ENCODE measurements around the gene CTNND2. TPM values are rescaled to one million over a fixed set of nuclear protein-coding genes. Genes with fewer than 3 reads are reported as not detected.
"Not testable (repeated sequence)": the region's sequence is repeated elsewhere in the genome, so short reads cannot be mapped to it uniquely, and the experiment has no call there.

CTNND2 gene
- total and polyA plus RNA-seq, 5 experiments from 2014 or later, result not detected

DNA sequence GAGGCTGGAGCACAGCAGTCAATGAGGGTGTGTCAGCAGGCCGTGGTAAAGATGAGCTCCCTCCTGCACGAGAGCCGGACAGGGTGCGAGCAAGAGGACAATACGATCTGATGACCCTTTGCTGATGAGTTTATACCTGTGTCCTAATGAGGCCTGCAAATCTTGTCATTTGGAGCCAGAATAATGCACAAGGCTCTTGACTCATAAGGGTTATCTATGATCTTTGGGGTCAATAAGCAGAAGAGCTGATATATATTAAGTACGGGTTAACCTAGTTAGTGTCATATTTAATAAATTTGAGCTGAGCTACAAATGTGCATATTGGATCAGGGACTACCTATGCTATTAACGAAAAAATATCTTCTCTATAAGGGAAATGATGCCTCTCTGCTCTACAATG, 46.9 kb downstream of the CTNND2 start:
- H3K9me3 Mint-ChIP-seq, result peaks cover 0 to 20% (median 8%) of the 10 kb centered on the region in 9 donors
- H3K27me3 Mint-ChIP-seq, result no peaks in the 10 kb centered on the region
- H3K27ac Mint-ChIP-seq, result no peak overlapping the region
- no peaks in the 10 kb centered on the region for H3K4me1 Mint-ChIP-seq
- ATAC-seq (no peak), DNase-seq (no peak)
- H3K36me3 Mint-ChIP-seq, result no peaks in the 10 kb centered on the region
- H3K4me3 Mint-ChIP-seq, result no peak overlapping the region
- POLR2A ChIA-PET, result no interaction called here

DNA sequence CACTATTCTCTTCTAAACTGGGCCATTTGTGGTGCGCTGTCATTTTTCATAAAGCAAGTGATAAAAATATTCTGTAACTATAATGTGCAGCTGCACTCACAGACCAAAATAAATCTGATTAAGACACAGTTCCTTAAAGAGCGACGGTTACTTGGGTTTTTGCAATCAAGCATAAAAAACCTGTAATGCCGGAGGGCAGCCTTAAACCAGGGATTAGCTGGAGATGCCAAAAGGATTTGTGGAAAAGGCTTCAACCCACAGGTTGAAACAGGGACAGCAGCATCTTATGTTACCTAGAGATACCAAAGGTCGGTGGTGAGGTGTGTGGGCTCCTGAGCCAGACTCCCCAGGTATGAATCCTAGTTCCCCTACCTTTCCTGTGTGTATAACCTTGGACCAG, 49.3 kb downstream of the CTNND2 start:
- no peaks in the 10 kb centered on the region for H3K36me3 Mint-ChIP-seq
- POLR2A ChIA-PET, result no interaction called here
- peaks cover 0 to 11% (median 0%) of the 10 kb centered on the region in 9 donors for H3K9me3 Mint-ChIP-seq
- no peak for ATAC-seq
- no peaks in the 10 kb centered on the region for H3K4me1 Mint-ChIP-seq
- DNase-seq, result no peak
- H3K27ac Mint-ChIP-seq, result no peak overlapping the region
- no peaks in the 10 kb centered on the region for H3K27me3 Mint-ChIP-seq
- H3K4me3 Mint-ChIP-seq, result no peak overlapping the region

DNA sequence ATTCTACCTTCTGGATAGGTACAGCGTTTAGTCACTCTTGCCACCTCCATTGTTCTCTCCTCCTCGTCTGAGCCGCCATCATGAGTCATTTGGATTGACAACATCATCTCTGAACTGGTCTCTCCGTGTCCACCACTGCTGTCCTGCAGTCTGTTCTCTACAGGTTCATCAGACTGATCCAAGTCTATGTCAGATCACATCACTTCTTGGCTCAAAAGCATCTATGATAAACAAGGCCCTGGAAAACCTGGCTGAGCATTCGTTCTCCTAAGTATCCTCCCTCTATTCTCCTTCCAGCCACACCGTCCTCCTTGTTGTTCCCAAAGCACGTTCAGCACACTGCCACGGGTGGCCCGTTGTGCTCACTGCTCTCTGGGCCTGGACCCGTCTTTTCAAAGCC, 50.5 kb downstream of the CTNND2 start:
- no peaks in the 10 kb centered on the region for H3K4me1 Mint-ChIP-seq
- no peak overlapping the region for H3K4me3 Mint-ChIP-seq
- H3K9me3 Mint-ChIP-seq, result peaks cover 0 to 10% (median 2%) of the 10 kb centered on the region in 9 donors
- no peak overlapping the region for H3K27ac Mint-ChIP-seq
- ATAC-seq (no peak), DNase-seq (no peak)
- H3K36me3 Mint-ChIP-seq, result no peaks in the 10 kb centered on the region
- POLR2A ChIA-PET, result no interaction called here
- no peaks in the 10 kb centered on the region for H3K27me3 Mint-ChIP-seq

DNA sequence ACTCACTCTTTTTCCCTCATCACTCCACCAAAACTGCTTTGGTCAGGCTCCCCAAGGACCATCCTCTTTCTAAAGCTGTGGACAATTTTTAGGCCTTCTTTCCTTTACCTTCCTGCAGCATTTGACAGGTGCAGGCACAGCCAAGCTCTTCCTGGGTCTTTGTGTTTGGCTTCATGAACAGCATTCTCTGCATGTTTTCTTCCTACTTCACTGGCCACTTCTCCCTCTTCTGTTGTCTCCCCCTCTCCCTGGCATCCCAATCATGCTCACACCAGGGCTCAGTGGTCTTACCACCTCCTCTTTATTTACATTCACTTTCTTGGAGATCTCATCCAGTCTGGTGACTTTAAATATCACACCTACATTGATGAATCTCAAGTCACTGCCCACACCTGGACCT, 51.1 kb downstream of the CTNND2 start:
- no peak overlapping the region for H3K27ac Mint-ChIP-seq
- H3K4me3 Mint-ChIP-seq, result no peak overlapping the region
- H3K9me3 Mint-ChIP-seq, result peaks cover 0 to 10% (median 4%) of the 10 kb centered on the region in 9 donors
- H3K27me3 Mint-ChIP-seq, result no peaks in the 10 kb centered on the region
- no peaks in the 10 kb centered on the region for H3K36me3 Mint-ChIP-seq
- POLR2A ChIA-PET, result no interaction called here
- DNase-seq, result no peak
- ATAC-seq, result no peak
- no peaks in the 10 kb centered on the region for H3K4me1 Mint-ChIP-seq

DNA sequence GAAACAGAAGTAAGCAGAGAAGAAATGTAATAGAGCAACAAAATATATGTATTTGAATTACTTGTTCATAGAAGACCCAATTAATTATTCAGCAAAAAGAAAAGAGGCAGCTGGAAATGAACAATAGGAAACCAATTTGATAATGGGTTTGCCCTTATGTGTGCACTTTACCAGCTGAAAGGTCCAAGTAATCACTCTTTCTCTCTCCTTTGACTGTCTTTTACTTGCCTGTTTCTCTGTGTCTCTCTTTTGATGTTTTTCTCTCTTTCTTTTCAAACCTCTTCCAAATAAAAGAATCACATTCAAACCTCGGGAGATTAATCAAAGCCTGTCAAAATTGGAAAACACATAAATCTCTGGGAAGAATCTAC, 51.5 kb downstream of the CTNND2 start:
- no peak overlapping the region for H3K27ac Mint-ChIP-seq
- H3K27me3 Mint-ChIP-seq, result no peaks in the 10 kb centered on the region
- DNase-seq (no peak), ATAC-seq (no peak)
- H3K4me3 Mint-ChIP-seq, result no peak overlapping the region
- H3K9me3 Mint-ChIP-seq, result peaks cover 0 to 10% (median 4%) of the 10 kb centered on the region in 9 donors
- H3K36me3 Mint-ChIP-seq, result no peaks in the 10 kb centered on the region
- POLR2A ChIA-PET, result no interaction called here
- H3K4me1 Mint-ChIP-seq, result no peaks in the 10 kb centered on the region

DNA sequence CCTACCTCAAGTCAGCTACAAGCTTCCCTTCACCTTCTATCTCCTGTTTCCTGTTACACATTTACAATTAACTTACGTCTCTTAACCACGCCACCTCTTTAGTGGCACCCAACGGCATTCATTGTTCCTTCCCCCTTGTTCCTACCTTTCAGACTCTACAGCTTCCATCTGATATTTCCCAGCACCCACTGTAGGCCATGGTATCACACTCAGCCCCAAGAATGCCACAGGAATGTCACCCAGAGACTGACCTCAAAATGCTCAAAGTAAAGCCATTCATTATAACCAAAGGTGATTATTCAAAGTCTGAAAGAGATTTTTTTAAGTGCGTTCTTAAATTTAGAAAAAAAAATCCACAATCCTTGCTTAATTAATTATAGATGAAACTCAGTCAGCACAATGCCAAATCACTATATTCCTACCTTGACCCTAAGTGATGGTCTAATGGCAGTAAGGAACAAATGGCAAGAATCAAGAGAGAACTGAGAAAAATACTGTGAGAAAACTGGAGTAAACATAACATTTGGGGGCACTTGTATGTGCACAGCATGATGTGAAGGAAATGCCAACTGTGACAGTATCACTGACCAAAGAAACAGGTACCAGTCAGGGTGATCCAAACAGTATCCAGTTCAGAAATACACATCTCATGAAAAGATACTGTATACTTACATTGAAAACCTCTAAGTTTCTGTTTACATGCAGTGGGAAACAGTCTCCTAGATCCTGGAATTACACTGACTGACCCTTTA, 52.1 kb downstream of the CTNND2 start:
- H3K4me1 Mint-ChIP-seq, result no peaks in the 10 kb centered on the region
- DNase-seq (no peak), ATAC-seq (no peak)
- no peaks in the 10 kb centered on the region for H3K27me3 Mint-ChIP-seq
- no peaks in the 10 kb centered on the region for H3K36me3 Mint-ChIP-seq
- no peak overlapping the region for H3K4me3 Mint-ChIP-seq
- no peak overlapping the region for H3K27ac Mint-ChIP-seq
- POLR2A ChIA-PET, result no interaction called here
- peaks cover 0 to 12% (median 2%) of the 10 kb centered on the region in 9 donors for H3K9me3 Mint-ChIP-seq

DNA sequence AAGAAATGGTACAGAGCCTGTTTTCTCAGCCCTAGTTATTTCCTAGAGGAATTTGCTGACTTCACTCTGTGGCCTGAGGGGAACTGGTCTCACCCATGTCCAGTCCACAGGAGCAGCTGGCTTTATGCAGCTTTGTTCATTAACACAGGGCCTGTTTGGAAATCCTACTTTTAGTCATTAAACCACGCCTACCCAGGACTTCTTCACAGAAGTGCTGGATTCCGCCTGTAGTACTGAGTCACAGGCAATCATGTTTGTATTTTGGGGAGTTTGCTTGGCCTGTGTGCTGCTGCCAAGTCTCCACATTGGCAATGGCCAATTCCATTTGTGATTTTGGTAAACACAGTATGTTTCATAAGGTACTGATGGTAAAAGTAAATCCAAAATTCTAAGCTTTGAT, 52.8 kb downstream of the CTNND2 start:
- DNase-seq, result no peak
- no peak overlapping the region for H3K4me3 Mint-ChIP-seq
- ATAC-seq, result no peak
- H3K9me3 Mint-ChIP-seq, result peaks cover 0 to 13% (median 2%) of the 10 kb centered on the region in 9 donors
- no peaks in the 10 kb centered on the region for H3K36me3 Mint-ChIP-seq
- H3K4me1 Mint-ChIP-seq, result no peaks in the 10 kb centered on the region
- H3K27ac Mint-ChIP-seq, result no peak overlapping the region
- no peaks in the 10 kb centered on the region for H3K27me3 Mint-ChIP-seq
- POLR2A ChIA-PET, result no interaction called here

DNA sequence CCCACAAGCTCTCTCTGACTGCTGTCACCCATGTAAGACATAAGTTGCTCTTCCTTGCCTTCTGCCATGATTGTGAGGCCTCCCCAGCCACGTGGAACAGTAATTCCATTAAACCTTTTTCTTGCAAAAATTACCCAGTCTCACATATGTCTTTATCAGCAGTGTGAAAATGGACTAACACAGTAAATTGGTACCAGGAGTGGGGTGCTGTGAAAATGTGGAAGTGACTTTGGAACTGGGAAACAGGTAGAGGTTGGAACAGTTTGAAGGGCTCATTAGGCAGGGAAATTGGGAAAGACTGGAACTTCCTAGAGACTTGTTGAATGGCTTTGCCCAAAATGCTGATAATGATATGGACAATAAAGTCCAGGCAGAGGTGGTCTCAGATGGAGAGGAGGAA, 75.7 kb downstream of the CTNND2 start:
- H3K27me3 Mint-ChIP-seq, H3K4me1 Mint-ChIP-seq, H3K4me3 Mint-ChIP-seq, DNase-seq, POLR2A ChIA-PET, H3K27ac Mint-ChIP-seq, ATAC-seq: not testable (repeated sequence)
- Mint-ChIP-seq H3K9me3 (peaks cover 12 to 54% (median 29%) of the 10 kb centered on the region in 9 donors), H3K36me3 (peaks cover 0 to 16% (median 0%) of the 10 kb centered on the region in 3 donors)

DNA sequence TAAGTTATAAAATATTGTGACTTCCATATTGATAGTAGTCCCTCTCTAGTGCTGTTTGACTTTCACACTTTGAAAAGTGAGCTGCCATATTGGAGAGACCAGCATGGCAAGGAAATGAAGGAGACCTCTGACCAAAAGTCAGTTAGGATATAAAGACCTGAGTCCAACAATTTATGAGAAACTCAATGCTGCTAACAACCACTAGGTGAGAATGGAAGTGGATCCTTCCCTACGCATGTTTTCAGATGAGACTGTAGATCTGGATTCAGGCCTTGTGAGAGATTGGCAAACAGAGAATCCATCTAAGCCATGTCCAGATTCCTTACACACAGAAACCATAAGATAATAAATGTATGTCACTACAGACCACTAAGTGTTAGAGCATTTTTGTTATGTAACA, 81.6 kb downstream of the CTNND2 start:
- Mint-ChIP-seq H3K9me3 (peaks cover 6 to 29% (median 10%) of the 10 kb centered on the region in 9 donors), H3K27ac (no peak overlapping the region), H3K36me3 (peaks cover 0 to 8% (median 0%) of the 10 kb centered on the region in 3 donors), H3K4me3 (no peak overlapping the region), H3K4me1 (no peaks in the 10 kb centered on the region), H3K27me3 (no peaks in the 10 kb centered on the region)
- POLR2A ChIA-PET, result no interaction called here
- ATAC-seq (no peak), DNase-seq (no peak)

DNA sequence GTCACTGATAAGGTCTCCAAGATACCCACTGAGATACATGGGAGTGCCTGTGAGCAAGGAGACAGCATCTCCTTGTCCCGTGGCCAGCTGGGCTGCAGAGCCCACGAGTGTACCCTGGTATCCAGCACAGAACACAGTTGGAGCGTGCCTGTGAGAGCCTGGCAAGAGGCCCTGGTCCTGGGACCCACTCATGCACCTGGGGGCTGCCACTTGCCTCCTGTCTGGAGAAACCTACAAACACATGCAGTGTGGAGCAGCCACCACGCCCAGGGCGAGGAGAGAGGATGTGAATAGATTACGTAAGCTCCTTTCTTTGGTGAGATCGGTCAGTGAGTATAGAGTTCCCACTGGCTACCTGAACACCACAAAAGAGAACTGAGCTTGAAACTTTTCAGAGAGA, 88.3 kb downstream of the CTNND2 start:
- no peaks in the 10 kb centered on the region for H3K4me1 Mint-ChIP-seq

DNA sequence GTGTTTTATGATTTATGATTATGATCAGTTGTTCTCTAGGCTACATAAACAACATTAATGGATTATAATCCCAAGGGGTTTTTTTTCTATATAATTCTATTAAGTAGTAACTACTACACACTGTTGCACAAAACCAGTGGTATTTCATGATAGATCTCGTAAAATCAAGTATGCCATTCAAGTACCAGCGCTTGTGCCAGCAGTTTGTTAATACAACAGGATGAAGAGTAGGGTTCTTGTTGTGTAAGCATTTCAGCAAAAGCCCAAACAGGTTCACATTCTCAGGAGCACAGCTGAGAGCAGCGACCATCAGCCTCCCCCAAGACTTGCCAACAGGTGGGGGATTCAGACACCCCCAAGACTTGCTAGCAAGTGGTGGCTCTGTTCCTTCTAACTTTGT, 88.8 kb downstream of the CTNND2 start:
- Mint-ChIP-seq H3K27ac (no peak overlapping the region), H3K27me3 (no peaks in the 10 kb centered on the region)

More for the DNA sequence above, 88.3 kb downstream of the CTNND2 start:
- Mint-ChIP-seq H3K9me3 (peaks cover 0 to 5% (median 0%) of the 10 kb centered on the region in 9 donors), H3K27me3 (no peaks in the 10 kb centered on the region), H3K4me3 (no peak overlapping the region), H3K27ac (no peak overlapping the region), H3K36me3 (peaks cover 0 to 5% (median 0%) of the 10 kb centered on the region in 3 donors)
- DNase-seq (no peak), ATAC-seq (no peak)
- POLR2A ChIA-PET, result no interaction called here

DNA sequence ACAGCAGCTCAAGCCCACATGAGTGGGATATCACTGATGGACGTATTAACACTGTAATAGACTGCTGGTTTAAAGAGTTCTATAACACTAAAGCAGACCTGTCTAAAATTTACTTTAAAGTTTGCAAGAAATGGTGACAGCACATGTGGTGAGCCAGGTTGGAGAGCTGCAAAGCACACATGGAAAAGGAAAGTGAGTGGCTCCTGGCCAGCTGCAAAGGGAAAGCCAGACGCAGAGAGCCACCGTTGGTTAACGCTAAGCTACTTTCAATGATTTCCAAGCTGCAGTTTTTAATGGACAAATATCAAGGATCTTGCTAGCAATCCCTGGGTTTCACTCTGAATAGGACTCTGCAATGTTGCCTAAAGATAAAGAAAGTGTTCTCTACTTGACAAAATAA, 89.9 kb downstream of the CTNND2 start:
- POLR2A ChIA-PET, result no interaction called here

More for the DNA sequence above, 88.8 kb downstream of the CTNND2 start:
- Mint-ChIP-seq H3K4me3 (no peak overlapping the region), H3K9me3 (peaks cover 0 to 5% (median 0%) of the 10 kb centered on the region in 9 donors), H3K36me3 (peaks cover 0 to 5% (median 0%) of the 10 kb centered on the region in 3 donors), H3K4me1 (no peaks in the 10 kb centered on the region)
- POLR2A ChIA-PET, result no interaction called here
- ATAC-seq, result no peak
- DNase-seq, result no peak

DNA sequence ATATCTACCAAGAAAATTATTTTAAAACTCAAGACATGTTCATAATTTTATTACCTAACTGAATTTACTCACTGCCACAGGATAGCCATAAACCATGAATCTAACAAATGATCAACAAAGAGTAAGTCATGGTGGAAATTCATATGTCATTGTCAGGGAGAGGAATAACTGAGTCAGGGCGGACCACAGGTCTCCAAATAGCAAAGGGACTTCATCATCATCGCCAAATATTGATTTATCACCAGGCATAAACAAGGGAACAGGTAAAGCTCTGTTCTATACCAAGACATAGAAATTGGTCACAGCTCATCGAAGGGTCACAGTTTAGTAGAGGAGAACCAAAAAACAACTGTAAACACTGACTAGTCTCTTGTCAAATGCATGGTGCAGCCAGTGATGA, 94.8 kb downstream of the CTNND2 start:
- ATAC-seq, result no peak
- DNase-seq, result no peak
- peaks cover 0 to 3% (median 0%) of the 10 kb centered on the region in 9 donors for H3K9me3 Mint-ChIP-seq
- no peaks in the 10 kb centered on the region for H3K4me1 Mint-ChIP-seq
- POLR2A ChIA-PET, result no interaction called here
- H3K4me3 Mint-ChIP-seq, result no peak overlapping the region
- H3K27ac Mint-ChIP-seq, result no peak overlapping the region
- H3K36me3 Mint-ChIP-seq, result no peaks in the 10 kb centered on the region
- H3K27me3 Mint-ChIP-seq, result no peaks in the 10 kb centered on the region

More for the DNA sequence above, 89.9 kb downstream of the CTNND2 start:
- peaks cover 0 to 5% (median 0%) of the 10 kb centered on the region in 9 donors for H3K9me3 Mint-ChIP-seq
- no peaks in the 10 kb centered on the region for H3K27me3 Mint-ChIP-seq
- no peak overlapping the region for H3K27ac Mint-ChIP-seq
- DNase-seq (no peak), ATAC-seq (no peak)
- no peak overlapping the region for H3K4me3 Mint-ChIP-seq
- H3K36me3 Mint-ChIP-seq, result peaks cover 0 to 5% (median 0%) of the 10 kb centered on the region in 3 donors
- H3K4me1 Mint-ChIP-seq, result no peaks in the 10 kb centered on the region

DNA sequence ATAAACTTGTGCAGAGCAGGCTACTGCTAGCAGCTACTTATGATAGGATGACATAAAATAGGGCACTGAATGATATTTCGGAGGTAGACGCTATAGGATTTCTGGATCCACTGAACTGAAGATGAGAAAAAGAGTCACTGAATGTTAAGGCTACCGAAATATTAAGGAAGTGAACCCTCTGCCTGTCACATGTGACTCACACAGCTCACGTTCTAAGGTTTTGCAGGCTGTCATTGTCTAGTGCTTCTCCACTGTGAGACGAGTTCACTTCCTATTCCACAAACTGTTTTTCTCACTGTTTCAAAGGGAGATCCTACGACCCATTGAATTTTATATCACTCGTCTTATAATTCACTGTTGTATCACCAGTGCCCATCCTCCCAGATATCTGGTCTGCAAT, 100.8 kb downstream of the CTNND2 start:
- Mint-ChIP-seq H3K27me3 (no peaks in the 10 kb centered on the region), H3K36me3 (no peaks in the 10 kb centered on the region), H3K4me3 (no peak overlapping the region), H3K4me1 (no peaks in the 10 kb centered on the region), H3K9me3 (peaks cover 0 to 6% (median 0%) of the 10 kb centered on the region in 9 donors), H3K27ac (no peak overlapping the region)
- POLR2A ChIA-PET, result interaction anchor here (0.6 kb wide), 1 partner anchor 85 kb away, joined by 3 read pairs; no protein-coding TSS in a partner anchor
- no peak for ATAC-seq
- DNase-seq, result no peak
